ENCODE results near the gene RAB28. TPM values are rescaled to one million over a fixed set of nuclear protein-coding genes. Genes with fewer than 3 reads are reported as not detected.

Gene RAB28
- polyA plus RNA-seq, 1 experiment, result 9.6 TPM

DNA sequence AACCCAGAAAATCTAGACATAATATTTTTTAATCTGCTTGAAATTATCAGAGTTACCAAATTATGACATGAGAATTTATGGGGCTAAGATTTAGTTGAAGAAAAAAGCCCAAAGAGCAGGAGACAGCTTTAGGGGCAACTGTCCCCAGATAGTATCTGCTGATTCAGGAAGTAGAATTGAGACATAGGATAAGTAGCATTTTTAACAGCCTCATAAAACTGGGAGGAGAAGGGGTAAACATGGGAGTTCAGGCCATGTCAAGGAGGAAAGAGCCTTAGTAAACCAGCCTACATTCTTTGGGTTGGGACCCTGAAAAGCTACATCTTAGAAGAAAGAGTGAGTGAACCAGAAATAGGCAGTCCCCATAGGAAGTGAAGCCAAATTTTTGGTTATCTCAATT lies 9.7 kb upstream of the RAB28 start:
- Histone ChIP-seq H3K27me3 (ENCODE audit: control insufficient read depth, insufficient read depth, low read length) (peaks cover 5% of the 10 kb centered on the region), H3K4me3 (ENCODE audit: low read depth, low read length) (no peak overlapping the region), H3K36me3 (ENCODE audit: control insufficient read depth, insufficient read depth, low read length) (no peaks in the 10 kb centered on the region)
- CTCF ChIA-PET, result no interaction called here
- POLR2A ChIA-PET, result no interaction called here
- no peak for TF ChIP-seq CTCF (IDR thresholded peaks at IDR 0.05; ENCODE audit: insufficient read depth, low read depth, low read length)
- DNase-seq (ENCODE audit: low read depth), result no peak

GRCh38 chr4:13492747-13493146 lies 8.6 kb upstream of the RAB28 start:
- ChIA-PET CTCF (no interaction called here), POLR2A (no interaction called here)
- no peaks in the 10 kb centered on the region for H3K36me3 ChIP-seq (ENCODE audit: control insufficient read depth, insufficient read depth, low read length)
- DNase-seq (ENCODE audit: low read depth), result no peak
- no peak for TF ChIP-seq CTCF (IDR thresholded peaks at IDR 0.05; ENCODE audit: insufficient read depth, low read depth, low read length)
- H3K4me3 ChIP-seq (ENCODE audit: low read depth, low read length), result no peak overlapping the region
- H3K27me3 ChIP-seq (ENCODE audit: control insufficient read depth, insufficient read depth, low read length), result peaks cover 4% of the 10 kb centered on the region

GRCh38 chr4:13484749-13485221 lies 645 bp upstream of the RAB28 start:
- DNase-seq (ENCODE audit: low read depth), result no peak
- Histone ChIP-seq H3K27me3 (ENCODE audit: control insufficient read depth, insufficient read depth, low read length) (no peaks in the 10 kb centered on the region), H3K36me3 (ENCODE audit: control insufficient read depth, insufficient read depth, low read length) (no peaks in the 10 kb centered on the region), H3K4me3 (ENCODE audit: low read depth, low read length) (peak overlapping the region; percentile 73)
- ChIA-PET POLR2A (no interaction called here), CTCF (no interaction called here)
- TF ChIP-seq CTCF (IDR thresholded peaks at IDR 0.05; ENCODE audit: insufficient read depth, low read depth, low read length), result no peak

- DNase-seq (ENCODE audit: low read depth), result peak; percentile 19
- no peak for TF ChIP-seq CTCF (IDR thresholded peaks at IDR 0.05; ENCODE audit: insufficient read depth, low read depth, low read length)
- ChIA-PET CTCF (interaction anchor here (0.7 kb wide), 1 partner anchor 38 kb away, joined by 3 read pairs; no protein-coding TSS in a partner anchor), POLR2A (interaction anchor here (0.7 kb wide), 2 partner anchors 70 to 161 kb away, joined by 3 read pairs; no protein-coding TSS in a partner anchor)
- H3K27me3 ChIP-seq (ENCODE audit: control insufficient read depth, insufficient read depth, low read length), result no peaks in the 10 kb centered on the region
- H3K4me3 ChIP-seq (ENCODE audit: low read depth, low read length), result peak overlapping the region; percentile 73
- no peaks in the 10 kb centered on the region for H3K36me3 ChIP-seq (ENCODE audit: control insufficient read depth, insufficient read depth, low read length)
These were observed 395 bp downstream of the RAB28 start for GRCh38 chr4:13483768-13484121.

DNA sequence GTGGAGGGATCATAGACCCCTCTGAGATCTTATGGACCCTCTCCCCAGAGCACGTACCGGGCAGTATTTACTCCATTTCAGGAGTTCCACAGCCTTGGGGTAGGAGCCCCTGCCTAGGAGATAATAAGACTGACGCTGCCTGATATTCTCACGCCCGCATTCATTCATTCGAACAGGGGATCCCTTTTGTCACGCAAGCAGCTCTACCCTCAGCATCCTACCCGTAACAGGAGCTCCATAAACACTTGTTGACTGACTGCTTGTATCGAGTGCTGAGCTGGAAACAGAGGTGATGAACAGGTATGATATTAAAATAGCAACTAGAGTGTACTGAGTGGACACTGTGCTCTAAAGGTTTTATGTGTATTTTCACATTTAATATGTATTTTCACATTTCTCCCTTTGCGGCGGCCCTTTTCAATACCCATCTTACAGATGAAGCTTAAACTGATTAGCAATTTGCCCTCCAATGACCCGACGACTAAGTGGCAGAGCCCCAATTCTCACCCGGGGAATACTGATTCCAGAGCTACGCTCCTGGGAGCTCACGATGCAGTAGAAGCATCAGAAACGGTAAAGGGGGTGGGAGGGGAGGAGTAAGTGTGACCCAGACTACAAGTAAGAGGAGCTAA lies 888 bp downstream of the RAB28 start:
- no peak for TF ChIP-seq CTCF (IDR thresholded peaks at IDR 0.05; ENCODE audit: insufficient read depth, low read depth, low read length)
- POLR2A ChIA-PET, result interaction anchor here (0.7 kb wide), 2 partner anchors 69 to 161 kb away, joined by 3 read pairs; no protein-coding TSS in a partner anchor
- CTCF ChIA-PET, result interaction anchor here (0.7 kb wide), 1 partner anchor 38 kb away, joined by 3 read pairs; no protein-coding TSS in a partner anchor
- Histone ChIP-seq H3K27me3 (ENCODE audit: control insufficient read depth, insufficient read depth, low read length) (no peaks in the 10 kb centered on the region), H3K4me3 (ENCODE audit: low read depth, low read length) (peak overlapping the region; percentile 73), H3K36me3 (ENCODE audit: control insufficient read depth, insufficient read depth, low read length) (no peaks in the 10 kb centered on the region)
- no peak for DNase-seq (ENCODE audit: low read depth)

Data from BJ (cell line).